Muscle of leg (tissue), 16 donors: ENCODE data around the gene PRAMEF11. TPM values are rescaled to one million over a fixed set of nuclear protein-coding genes. Genes with fewer than 3 reads are reported as not detected.
"Not testable (repeated sequence)": the region's sequence is repeated elsewhere in the genome, so short reads cannot be mapped to it uniquely, and the experiment has no call there.

Experiments
- DNase-seq: peaks from one replicate; pipeline ENCODE4 v3.0.0; 2013
- H3K27ac ChIP-seq: one replicate; pipeline ENCODE4 v1.5.1; 2013; ENCODE audit warnings: mild to moderate bottlenecking, low read length, control low read depth
- H3K27me3 ChIP-seq: one replicate; pipeline ENCODE4 v1.6.1; 2013; ENCODE audit warnings: low read length; ENCODE audit not compliant: control insufficient read depth, insufficient read depth
- H3K36me3 ChIP-seq: one replicate; pipeline ENCODE4 v1.6.1; 2013; ENCODE audit warnings: low read length; ENCODE audit not compliant: control insufficient read depth, insufficient read depth
- H3K4me1 ChIP-seq: one replicate; pipeline ENCODE4 v1.6.1; 2013; ENCODE audit warnings: low read length; ENCODE audit not compliant: control insufficient read depth, insufficient read depth
- H3K4me3 ChIP-seq: one replicate; pipeline ENCODE4 v1.5.1; 2013; ENCODE audit warnings: low read length, control low read depth
- H3K9me3 ChIP-seq: replicated peaks from 2 replicates; pipeline ENCODE4 v1.6.1; 2013; ENCODE audit warnings: low read depth, low read length; ENCODE audit not compliant: control insufficient read depth
- WGBS: methylation state at CpG from one replicate; pipeline ENCODE4 v1.1.5; 2013; ENCODE audit warnings: missing lambda C conversion rate; ENCODE audit not compliant: insufficient coverage; 5-methylcytosine and 5-hydroxymethylcytosine counted together
- long read RNA-seq, 11 donors: transcript quantifications; one replicate each; lab custom pipeline, GENCODE V29; 2026
- polyA plus RNA-seq, 8 donors: library from polyadenylated mRNA; unstranded; fragments of 120-200 nt; gene quantifications; one replicate each; pipeline versions ENCODE4 v1.2.1 to v1.2.3, GENCODE V29; 2013; ENCODE audit warnings: inconsistent platforms in 1 of 8, low replicate concordance in 1 of 8; ENCODE audit not compliant: insufficient read length in 8 of 8, insufficient read depth in 1 of 8
- total RNA-seq: library from RNA; stranded (reverse); fragments of 120-200 nt; gene quantifications from one replicate; pipeline ENCODE4 v1.2.4, GENCODE V29; 2013

The PRAMEF11 gene
- not detected for total RNA-seq
- not detected for polyA plus RNA-seq
- long read RNA-seq, donor 1 = 0 reads
- long read RNA-seq, donor 2 = 0 reads
- long read RNA-seq, donor 3 = 0 reads
- long read RNA-seq, donor 4 = 0 reads
- long read RNA-seq, donor 5 = 0 reads
- long read RNA-seq, donor 6 = 0 reads
- long read RNA-seq, donor 7 = 0 reads
- long read RNA-seq, donor 8 = 0 reads
- long read RNA-seq, donor 9 = 0 reads
- long read RNA-seq, donor 10 = 0 reads
- long read RNA-seq, donor 11 = 0 reads

DNA sequence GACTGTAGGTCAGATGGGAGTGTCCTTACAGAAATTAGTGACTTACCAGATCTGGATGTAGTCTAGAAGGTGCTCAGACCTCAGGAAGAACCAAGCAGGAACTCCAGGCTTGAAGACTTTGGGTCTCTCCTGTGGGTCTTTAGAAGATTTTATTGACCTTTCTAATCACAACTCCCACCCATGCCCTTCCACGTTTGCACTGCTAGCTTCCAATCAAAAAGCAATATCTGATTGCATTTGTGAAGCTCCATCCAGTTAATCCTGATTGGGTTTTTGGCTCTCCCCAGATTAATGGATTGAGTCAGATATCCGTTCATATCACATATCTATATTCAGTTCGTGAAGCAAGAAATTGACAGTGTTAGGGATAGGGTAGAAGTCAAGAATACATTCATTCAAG, at the start of gene PRAMEF11:
Gene PRAMEF11 (minus strand): TSS at position 101 of the 400 bp plus-strand sequence. CDS start 2,621 bp downstream, outside the sequence.
- H3K36me3 ChIP-seq, H3K27ac ChIP-seq, H3K27me3 ChIP-seq, H3K9me3 ChIP-seq, H3K4me3 ChIP-seq, DNase-seq, H3K4me1 ChIP-seq: not testable (repeated sequence)
- no CpG with 5 or more reads among the region's 3 CpGs for WGBS

DNA sequence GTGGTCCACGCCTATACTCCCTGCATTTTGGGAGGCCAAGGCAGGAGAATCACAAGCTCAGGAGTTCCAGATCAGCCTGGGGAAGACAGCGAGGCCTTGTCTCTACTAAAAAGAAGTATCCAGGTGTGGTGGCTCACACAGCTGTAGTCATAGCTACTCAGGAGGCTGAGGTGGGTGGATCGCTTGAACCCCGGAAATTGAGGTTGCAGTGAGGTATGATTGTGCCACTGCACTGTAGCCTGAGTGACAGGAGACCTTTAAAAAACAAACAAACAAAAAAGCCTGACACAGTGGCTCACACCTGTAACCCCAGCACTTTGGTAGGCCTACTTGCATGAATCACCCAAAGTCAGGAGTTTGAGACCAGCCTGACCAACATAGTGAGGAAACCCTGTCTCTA, 47.2 kb upstream of the PRAMEF11 start:
- not testable (repeated sequence) for H3K36me3 ChIP-seq, H3K4me3 ChIP-seq, H3K27ac ChIP-seq, H3K4me1 ChIP-seq, H3K9me3 ChIP-seq, DNase-seq, H3K27me3 ChIP-seq
- WGBS = no CpG with 5 or more reads among the region's 4 CpGs

DNA sequence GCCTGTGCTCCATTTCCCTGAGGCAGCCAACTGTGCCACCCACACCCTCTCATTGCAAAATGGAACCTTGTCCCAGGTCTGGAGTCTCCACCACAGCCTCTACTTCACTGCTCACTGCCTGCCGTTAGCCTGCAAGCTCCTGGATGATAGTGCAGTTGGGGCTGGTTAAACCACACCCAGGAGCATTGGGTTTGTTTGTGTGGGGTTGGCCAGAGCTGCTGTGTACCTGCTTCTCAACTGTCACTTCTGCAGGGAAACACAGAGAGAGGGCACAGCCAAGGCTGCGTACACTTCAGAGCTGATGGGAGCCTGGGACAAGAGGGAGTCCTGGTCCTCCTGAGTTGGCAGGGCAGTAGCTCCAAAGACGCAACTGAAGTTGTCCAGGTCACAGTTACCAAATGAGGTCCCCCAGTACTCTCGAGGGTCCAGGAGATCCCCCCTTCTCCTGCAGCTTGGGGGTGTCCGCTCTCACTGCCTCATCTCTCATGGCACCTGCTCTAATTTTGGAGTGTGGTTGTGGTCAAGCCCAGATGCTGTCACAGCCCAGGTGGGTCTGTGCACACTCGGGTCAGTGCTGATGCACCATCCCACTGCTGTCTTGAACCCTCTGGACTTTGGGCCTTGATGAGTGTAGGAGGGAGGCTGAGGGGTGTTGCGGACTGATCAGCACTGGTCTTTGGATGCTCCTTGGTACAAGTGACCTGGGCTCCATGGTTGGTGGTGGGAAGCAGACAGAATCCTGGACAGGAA, 32.1 kb upstream of the PRAMEF11 start:
- DNase-seq, H3K36me3 ChIP-seq, H3K27ac ChIP-seq, H3K27me3 ChIP-seq, H3K4me1 ChIP-seq, H3K4me3 ChIP-seq, H3K9me3 ChIP-seq: not testable (repeated sequence)
- WGBS = no CpG with 5 or more reads among the region's 7 CpGs

DNA sequence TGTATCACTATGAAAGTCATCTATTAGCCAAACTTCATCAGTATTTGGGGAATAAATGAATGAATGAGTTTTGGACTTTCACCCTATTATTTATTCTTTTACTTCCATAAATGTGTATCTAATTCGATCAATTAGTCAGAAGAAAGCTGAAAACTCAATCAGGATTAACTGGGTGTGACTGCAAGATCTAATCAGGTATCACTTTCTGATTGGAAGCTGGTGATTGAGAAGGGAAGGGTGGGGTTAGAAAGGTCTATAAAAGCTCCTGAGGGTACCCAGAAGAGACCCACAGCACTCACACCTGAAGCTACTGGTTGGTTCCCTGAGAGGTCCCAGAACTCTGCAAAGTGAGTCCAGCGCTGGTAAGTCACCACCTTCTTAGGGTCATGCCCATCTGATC, 25.6 kb upstream of the PRAMEF11 start, which contains the start of gene PRAMEF2:
Gene PRAMEF2 (plus strand): TSS at position 301 of the 400 bp plus-strand sequence. CDS start 1,924 bp downstream, outside the sequence.
- not testable (repeated sequence) for H3K27me3 ChIP-seq, H3K27ac ChIP-seq, DNase-seq, H3K36me3 ChIP-seq, H3K4me3 ChIP-seq, H3K4me1 ChIP-seq, H3K9me3 ChIP-seq
- no CpG with 5 or more reads among the region's 2 CpGs for WGBS

DNA sequence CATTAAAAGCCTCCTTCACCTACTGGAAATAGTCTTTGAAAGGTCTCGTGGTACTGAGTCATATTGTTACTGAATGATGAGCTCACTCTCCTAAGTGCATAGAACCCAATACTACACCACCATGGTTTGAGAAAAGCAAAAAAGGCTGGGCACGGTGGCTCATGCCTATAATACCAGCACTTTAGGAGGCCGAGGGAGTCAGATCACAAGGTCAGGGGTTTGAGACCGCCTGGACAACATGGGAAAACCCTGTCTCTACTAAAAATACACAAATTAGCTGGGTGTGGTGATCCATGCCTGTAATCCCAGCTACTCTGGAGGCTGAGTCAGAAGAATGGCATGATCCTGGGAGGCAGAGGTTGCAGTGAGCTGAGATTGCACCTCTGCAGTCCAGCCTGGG, 20.6 kb upstream of the PRAMEF11 start:
- Histone ChIP-seq H3K36me3 (no peaks in the 10 kb centered on the region), H3K9me3 (no peaks in the 10 kb centered on the region), H3K4me3 (no peak overlapping the region), H3K27ac (no peak overlapping the region), H3K27me3 (no peaks in the 10 kb centered on the region), H3K4me1 (no peaks in the 10 kb centered on the region)
- DNase-seq = no peak
- WGBS = no CpG with 5 or more reads among the region's 4 CpGs

DNA sequence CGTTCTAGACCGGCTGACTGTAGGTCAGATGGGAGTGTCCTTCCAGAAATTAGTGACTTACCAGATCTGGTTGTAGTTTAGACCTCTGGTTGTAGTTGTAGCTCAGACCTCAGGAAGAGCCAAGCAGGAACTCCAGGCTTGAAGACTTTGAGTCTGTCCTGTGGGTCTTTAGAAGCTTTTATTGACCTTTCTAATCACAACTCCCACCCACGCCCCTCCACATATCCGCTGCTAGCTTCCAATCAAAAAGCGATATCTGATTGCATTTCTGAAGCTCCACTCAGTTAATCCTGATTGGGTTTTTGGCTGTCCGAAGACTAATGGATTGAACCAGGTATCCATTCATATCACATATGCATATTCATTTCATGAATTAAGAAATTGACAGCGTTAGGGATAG, 17.4 kb upstream of the PRAMEF11 start, which contains the start of gene HNRNPCL1:
Gene HNRNPCL1 (minus strand): TSS at position 101 of the 400 bp plus-strand sequence. CDS start 431 bp downstream, outside the sequence.
- not testable (repeated sequence) for H3K27ac ChIP-seq, H3K4me3 ChIP-seq, H3K9me3 ChIP-seq, H3K4me1 ChIP-seq, H3K36me3 ChIP-seq, H3K27me3 ChIP-seq, DNase-seq
- WGBS = 88% methylated on average over 3 of the region's 7 CpGs

DNA sequence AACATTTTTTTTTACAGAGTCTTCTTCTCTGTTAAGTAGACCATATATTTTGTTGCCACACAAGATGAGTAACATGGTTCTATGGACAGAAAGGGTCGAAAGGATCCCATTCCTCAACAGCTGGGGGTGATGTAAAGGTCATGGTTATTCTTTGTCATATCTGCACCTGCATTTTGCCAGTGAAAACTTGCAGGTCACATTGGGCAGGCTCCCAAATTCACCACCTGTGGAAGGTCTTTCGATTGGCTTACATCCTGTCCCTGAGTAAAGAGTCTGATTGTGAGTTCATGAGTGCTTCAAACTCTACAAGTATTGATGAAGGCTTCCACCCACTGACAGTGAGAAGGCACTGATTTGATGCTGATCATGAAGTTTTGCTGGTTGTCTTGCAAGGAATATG, 2.0 kb upstream of the PRAMEF11 start:
- not testable (repeated sequence) for H3K4me1 ChIP-seq, H3K27me3 ChIP-seq, H3K27ac ChIP-seq, H3K4me3 ChIP-seq, DNase-seq, H3K9me3 ChIP-seq, H3K36me3 ChIP-seq
- 40% methylated on average over 1 of the region's 2 CpGs for WGBS

DNA sequence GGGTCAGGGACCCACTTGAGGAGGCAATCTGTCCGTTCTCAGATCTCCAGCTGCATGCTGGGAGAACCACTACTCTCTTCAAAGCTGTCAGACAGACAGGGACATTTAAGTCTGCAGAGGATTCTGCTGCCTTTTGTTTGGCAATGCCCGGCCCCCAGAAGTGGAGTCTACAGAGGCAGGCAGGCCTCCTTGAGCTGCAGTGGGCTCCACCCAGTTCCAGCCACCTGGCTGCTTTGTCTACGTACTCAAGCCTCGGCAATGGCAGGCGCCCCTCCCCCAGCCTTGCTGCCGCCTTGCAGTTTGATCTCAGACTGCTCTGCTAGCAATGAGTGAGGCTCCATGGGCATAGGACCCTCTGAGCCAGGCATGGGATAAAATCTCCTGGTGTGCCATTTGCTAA, 12.1 kb downstream of the PRAMEF11 start:
- not testable (repeated sequence) for DNase-seq, H3K4me1 ChIP-seq, H3K27ac ChIP-seq, H3K27me3 ChIP-seq, H3K9me3 ChIP-seq, H3K4me3 ChIP-seq, H3K36me3 ChIP-seq
- 72% methylated on average over 5 of the region's 6 CpGs for WGBS

DNA sequence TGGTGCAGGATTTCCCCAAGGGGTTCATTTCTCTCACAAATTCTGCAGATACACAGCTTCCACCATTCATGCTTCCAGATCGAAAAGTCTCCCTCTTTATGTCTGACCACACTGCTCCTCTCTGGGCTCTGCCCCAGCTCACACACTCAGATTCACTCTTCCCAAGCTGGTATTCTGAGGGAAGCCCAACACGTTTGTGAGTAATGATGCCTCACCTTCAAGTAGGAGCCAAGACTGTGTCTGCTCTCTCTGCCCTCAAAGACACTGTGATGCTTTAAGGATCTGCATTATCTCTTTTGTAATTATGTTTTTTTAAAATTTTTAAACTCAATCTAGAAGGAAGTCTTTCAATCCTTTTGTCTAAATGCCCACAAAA, 19.8 kb downstream of the PRAMEF11 start:
- Histone ChIP-seq H3K4me1 (no peaks in the 10 kb centered on the region), H3K27ac (no peak overlapping the region), H3K9me3 (no peaks in the 10 kb centered on the region), H3K4me3 (no peak overlapping the region), H3K27me3 (peaks cover 2% of the 10 kb centered on the region), H3K36me3 (no peaks in the 10 kb centered on the region)
- DNase-seq = no peak
- 100% methylated on average over 1 of the region's 2 CpGs for WGBS

DNA sequence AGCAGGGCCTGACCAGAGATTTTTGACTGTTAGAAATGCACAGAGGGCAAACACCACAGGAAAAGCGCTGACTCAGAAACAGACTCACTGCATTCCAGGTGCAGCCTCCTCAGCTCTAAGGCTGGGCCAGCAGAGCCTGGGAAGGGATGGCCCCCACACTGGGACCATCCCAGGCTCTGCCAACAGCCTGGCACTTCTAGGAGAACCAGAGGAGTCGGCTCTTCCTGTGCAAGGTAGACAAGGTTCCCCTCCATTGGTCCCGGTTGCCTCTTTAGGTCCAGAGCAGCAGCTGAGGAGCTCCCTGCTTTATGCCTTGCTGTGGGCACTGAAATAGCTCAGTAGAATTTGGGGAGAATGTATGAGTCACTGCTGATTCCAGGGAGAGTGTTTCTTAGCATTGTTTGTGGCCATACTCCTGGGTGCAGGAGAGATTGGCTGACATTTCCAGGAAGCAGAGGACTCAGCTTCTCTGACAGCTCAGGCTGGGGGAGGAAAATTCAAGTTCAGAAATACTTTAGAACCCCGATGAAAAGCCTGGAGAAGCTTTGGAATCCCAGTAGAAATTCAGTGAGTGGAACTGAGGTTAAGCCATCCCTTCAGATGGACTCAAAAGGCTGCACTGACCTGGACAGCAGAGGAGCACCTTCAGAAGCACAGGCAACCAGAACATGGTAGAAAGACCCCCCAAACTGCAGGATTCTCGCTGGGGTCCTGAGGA, 20.4 kb downstream of the PRAMEF11 start:
- H3K27me3 ChIP-seq = peaks cover 2% of the 10 kb centered on the region
- WGBS = 82% methylated on average over 4 of the region's 5 CpGs

More for the DNA sequence above, 20.4 kb downstream of the PRAMEF11 start:
- H3K4me3 ChIP-seq = no peak overlapping the region
- no peaks in the 10 kb centered on the region for H3K4me1 ChIP-seq
- H3K27ac ChIP-seq = no peak overlapping the region
- no peaks in the 10 kb centered on the region for H3K9me3 ChIP-seq
- DNase-seq = no peak
- no peaks in the 10 kb centered on the region for H3K36me3 ChIP-seq
